GM23338 (cell line): ENCODE data around the gene G6PD. TPM values are rescaled to one million over a fixed set of nuclear protein-coding genes. Genes with fewer than 3 reads are reported as not detected.

Experiments used
- ATAC-seq: fragments of 200-7000 bp; cut with Tn5 transposase; 3 replicates; pipeline ENCODE4 v1.9.1; 2020
- DNase-seq: peaks from one replicate; pipeline ENCODE4 v3.0.0-alpha.2; 2015; ENCODE audit warnings: low spot score
- H2AFZ ChIP-seq: fragments of 200-600 bp; sonication (generic); 2 replicates; pipeline ENCODE4 v1.8.0; 2016; ENCODE audit warnings: antibody characterized with exemption, mild to moderate bottlenecking, moderate library complexity
- H3F3A ChIP-seq: fragments of 200-600 bp; sonication (generic); replicated peaks from 2 replicates; pipeline ENCODE4 v1.8.0; 2017; ENCODE audit warnings: antibody characterized with exemption, mixed run types, low read depth
- H3K27ac ChIP-seq: fragments of 200-600 bp; sonication (generic); 2 replicates; pipeline ENCODE4 v1.6.1; 2016; ENCODE audit warnings: low read depth
- H3K27me3 ChIP-seq: fragments of 200-600 bp; sonication (generic); 2 replicates; pipeline ENCODE4 v1.8.0; 2016; ENCODE audit warnings: mild to moderate bottlenecking, mixed run types, moderate library complexity; ENCODE audit not compliant: insufficient read depth
- H3K36me3 ChIP-seq: fragments of 200-600 bp; sonication (generic); 2 replicates; pipeline ENCODE4 v1.8.0; 2016; ENCODE audit warnings: mild to moderate bottlenecking; ENCODE audit not compliant: insufficient read depth
- H3K4me1 ChIP-seq: fragments of 200-600 bp; sonication (generic); 2 replicates; pipeline ENCODE4 v1.8.0; 2016; ENCODE audit warnings: mild to moderate bottlenecking, moderate library complexity; ENCODE audit not compliant: insufficient read depth
- H3K4me2 ChIP-seq: fragments of 200-600 bp; sonication (generic); 2 replicates; pipeline ENCODE4 v1.7.1; 2017; ENCODE audit warnings: mixed run types
- H3K4me3 ChIP-seq: fragments of 200-600 bp; sonication (generic); 2 replicates; pipeline ENCODE4 v1.6.1; 2016; ENCODE audit warnings: mixed run types
- H3K79me2 ChIP-seq: fragments of 200-600 bp; sonication (generic); replicated peaks from 2 replicates; pipeline ENCODE4 v1.8.0; 2017; ENCODE audit warnings: mild to moderate bottlenecking; ENCODE audit not compliant: insufficient read depth
- H3K9me2 ChIP-seq: fragments of 200-600 bp; sonication (generic); 2 replicates; pipeline ENCODE4 v1.8.0; 2017; ENCODE audit not compliant: insufficient read depth
- H4K20me1 ChIP-seq: fragments of 200-600 bp; sonication (generic); replicated peaks from 2 replicates; pipeline ENCODE4 v1.8.0; 2017; ENCODE audit warnings: mild to moderate bottlenecking; ENCODE audit not compliant: insufficient read depth
- H3K27ac Mint-ChIP-seq: 2 replicates; pipeline ENCODE4 v1.8.0; 2020; ENCODE audit warnings: inconsistent platforms, mild to moderate bottlenecking, moderate library complexity, mixed read lengths
- H3K27me3 Mint-ChIP-seq: 3 replicates; pipeline ENCODE4 v1.8.0; 2022; ENCODE audit warnings: low read depth, mild to moderate bottlenecking, moderate library complexity, mixed read lengths, inconsistent platforms; ENCODE audit not compliant: insufficient read depth, poor library complexity
- H3K36me3 Mint-ChIP-seq: 3 replicates; pipeline ENCODE4 v1.8.0; 2021; ENCODE audit warnings: low read depth, mild to moderate bottlenecking, inconsistent platforms, moderate library complexity, mixed read lengths
- H3K4me1 Mint-ChIP-seq: 3 replicates; pipeline ENCODE4 v1.8.0; 2020; ENCODE audit warnings: mild to moderate bottlenecking, inconsistent platforms, mixed read lengths
- H3K4me3 Mint-ChIP-seq: 3 replicates; pipeline ENCODE4 v1.8.0; 2021; ENCODE audit warnings: moderate library complexity, mild to moderate bottlenecking, inconsistent platforms, mixed read lengths
- H3K9me3 Mint-ChIP-seq: 3 replicates; pipeline ENCODE4 v1.8.0; 2020; ENCODE audit warnings: moderate library complexity, mild to moderate bottlenecking, inconsistent platforms, mixed read lengths
- EZH2phosphoT487 ChIP-seq: fragments of 200-600 bp; sonication (generic); IDR thresholded peaks from one replicate; pipeline ENCODE4 v1.8.1; 2018; ENCODE audit warnings: antibody characterized with exemption; ENCODE audit not compliant: unreplicated experiment
- JUNB ChIP-seq: IDR thresholded peaks from one replicate; pipeline ENCODE4 v1.6.1; 2016; ENCODE audit warnings: antibody characterized with exemption; ENCODE audit not compliant: unreplicated experiment
- NANOG ChIP-seq: IDR thresholded peaks from 2 replicates; pipeline ENCODE4 v1.6.1; 2016; ENCODE audit warnings: antibody characterized with exemption, borderline replicate concordance
- POLR2AphosphoS5 ChIP-seq: IDR thresholded peaks from 2 replicates; pipeline ENCODE4 v1.6.1; 2016; ENCODE audit warnings: antibody characterized with exemption, low read depth
- STAT1 ChIP-seq: IDR thresholded peaks from one replicate; pipeline ENCODE4 v1.6.1; 2016; ENCODE audit warnings: antibody characterized with exemption; ENCODE audit not compliant: unreplicated experiment
- ZNF114 ChIP-seq: fragments of 250-450 bp; sonication (Bioruptor Pico); IDR thresholded peaks from 2 replicates; pipeline ENCODE4 v1.5.0; 2020; ENCODE audit warnings: mild to moderate bottlenecking, moderate library complexity
- ZNF331 ChIP-seq: fragments of 250-450 bp; sonication (Bioruptor Pico); IDR thresholded peaks from 2 replicates; pipeline ENCODE4 v1.5.0; 2020; ENCODE audit warnings: low read depth, mild to moderate bottlenecking, moderate library complexity
- ZNF462 ChIP-seq: fragments of 250-450 bp; sonication (Bioruptor Pico); IDR thresholded peaks from 2 replicates; pipeline ENCODE4 v1.5.0; 2020; ENCODE audit warnings: mild to moderate bottlenecking, moderate library complexity
- polyA plus RNA-seq: library from polyadenylated mRNA; unstranded; fragments of >200 nt; fragmentation: Nextera tagmentation; extraction: Ambion mirVana; gene quantifications from 2 replicates; pipeline ENCODE4 v1.2.1, GENCODE V29; 2016
- total RNA-seq: library from RNA; depleted of rRNA; stranded (reverse); fragments of >200 nt; shearing (Covaris generic); gene quantifications from 2 replicates; pipeline ENCODE4 v1.2.3, GENCODE V29; 2014
- TF ChIP-seq, protein P1 (sequence below): IDR thresholded peaks from 2 replicates; pipeline ENCODE4 v1.6.1; 2016; ENCODE audit warnings: antibody characterized with exemption

The G6PD gene
- total and polyA plus RNA-seq, 2 experiments from 2014 or later = 14.4 to 66.7 TPM

DNA sequence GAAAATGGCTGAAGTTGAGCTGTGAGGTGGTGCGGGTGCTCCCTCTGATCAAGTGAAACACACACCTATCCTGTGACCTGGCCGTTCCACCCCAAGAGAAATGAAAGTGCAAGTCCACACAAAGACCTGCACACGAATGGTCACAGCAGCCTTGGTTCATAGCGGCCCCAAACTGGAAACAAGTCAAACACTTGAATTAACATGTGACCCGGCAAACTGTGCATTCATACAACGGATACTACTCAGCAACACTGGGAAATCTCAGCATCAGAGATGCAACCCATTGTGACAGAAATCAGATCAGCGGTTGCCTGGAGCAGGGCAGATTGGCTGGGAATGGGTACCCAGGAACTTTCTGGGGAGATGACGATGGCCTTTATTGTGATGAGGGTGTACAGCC is 7.6 kb downstream of the G6PD start (continued):
- no peak for TF ChIP-seq ZNF462
- no peak for TF ChIP-seq EZH2phosphoT487

- DNase-seq = no peak
- TF ChIP-seq, protein P1, sequence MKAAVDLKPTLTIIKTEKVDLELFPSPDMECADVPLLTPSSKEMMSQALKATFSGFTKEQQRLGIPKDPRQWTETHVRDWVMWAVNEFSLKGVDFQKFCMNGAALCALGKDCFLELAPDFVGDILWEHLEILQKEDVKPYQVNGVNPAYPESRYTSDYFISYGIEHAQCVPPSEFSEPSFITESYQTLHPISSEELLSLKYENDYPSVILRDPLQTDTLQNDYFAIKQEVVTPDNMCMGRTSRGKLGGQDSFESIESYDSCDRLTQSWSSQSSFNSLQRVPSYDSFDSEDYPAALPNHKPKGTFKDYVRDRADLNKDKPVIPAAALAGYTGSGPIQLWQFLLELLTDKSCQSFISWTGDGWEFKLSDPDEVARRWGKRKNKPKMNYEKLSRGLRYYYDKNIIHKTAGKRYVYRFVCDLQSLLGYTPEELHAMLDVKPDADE = no peak
- no peak for TF ChIP-seq JUNB
- TF ChIP-seq STAT1 = no peak
- TF ChIP-seq POLR2AphosphoS5 = no peak
- no peak for TF ChIP-seq NANOG
- TF ChIP-seq ZNF114 (CRISPR knock-in tag) = no peak
- TF ChIP-seq ZNF331 (CRISPR knock-in tag) = no peak
- no peak for TF ChIP-seq ZNF462
Observed at GRCh38 chrX:154535892-154536291, 10.8 kb downstream of the G6PD start.

More at GRCh38 chrX:154535892-154536291, 10.8 kb downstream of the G6PD start:
- Mint-ChIP-seq H3K27me3 (peaks cover 8% of the 10 kb centered on the region), H3K9me3 (no peaks in the 10 kb centered on the region), H3K4me3 (no peak overlapping the region), H3K27ac (no peak overlapping the region), H3K4me1 (no peaks in the 10 kb centered on the region), H3K36me3 (peaks cover 30% of the 10 kb centered on the region)
- Histone ChIP-seq H3K79me2 (no peaks in the 10 kb centered on the region), H3K36me3 (no peaks in the 10 kb centered on the region; the same call in 1 of the 2 replicates), H3K4me2 (no peak overlapping the region), H3K27me3 (no peaks in the 10 kb centered on the region), H2AFZ (no peak overlapping the region), H3K27ac (no peak overlapping the region), H4K20me1 (no peaks in the 10 kb centered on the region), H3K4me3 (no peak overlapping the region), H3K4me1 (no peaks in the 10 kb centered on the region), H3F3A (no peaks in the 10 kb centered on the region), H3K9me2 (no peaks in the 10 kb centered on the region)
- ATAC-seq = no peak
